NCI-H82 treated with DMSO at 0.1 percent for 48 hours (cell line): ENCODE data around the gene TEX261.

Experiments used
- DNase-seq: peaks from one replicate; lab custom pipeline; 2025; ENCODE audit not compliant: unreplicated experiment; lab: John Stamatoyannopoulos, UW

Gene TEX261

DNA sequence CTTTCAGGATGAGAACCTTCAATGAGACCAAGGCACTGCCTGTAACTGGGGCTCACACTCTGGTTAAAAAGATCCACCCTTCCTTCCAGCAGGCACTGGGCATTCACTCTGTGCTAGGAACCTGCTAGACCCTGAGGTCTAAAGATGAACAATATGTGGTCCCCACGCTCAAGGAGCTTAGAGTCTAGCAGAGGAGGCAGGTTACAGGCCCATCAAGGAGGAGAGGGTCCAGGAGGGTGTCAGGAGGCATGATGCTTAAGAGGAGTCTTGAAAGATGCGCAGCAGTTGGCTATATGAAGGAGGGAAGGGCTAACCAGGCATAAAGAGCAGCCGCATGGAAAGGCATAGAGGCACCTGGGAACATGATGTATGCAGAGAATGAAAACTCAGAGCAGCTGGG lies 11.7 kb downstream of the TEX261 start:
- DNase-seq, result no peak

DNA sequence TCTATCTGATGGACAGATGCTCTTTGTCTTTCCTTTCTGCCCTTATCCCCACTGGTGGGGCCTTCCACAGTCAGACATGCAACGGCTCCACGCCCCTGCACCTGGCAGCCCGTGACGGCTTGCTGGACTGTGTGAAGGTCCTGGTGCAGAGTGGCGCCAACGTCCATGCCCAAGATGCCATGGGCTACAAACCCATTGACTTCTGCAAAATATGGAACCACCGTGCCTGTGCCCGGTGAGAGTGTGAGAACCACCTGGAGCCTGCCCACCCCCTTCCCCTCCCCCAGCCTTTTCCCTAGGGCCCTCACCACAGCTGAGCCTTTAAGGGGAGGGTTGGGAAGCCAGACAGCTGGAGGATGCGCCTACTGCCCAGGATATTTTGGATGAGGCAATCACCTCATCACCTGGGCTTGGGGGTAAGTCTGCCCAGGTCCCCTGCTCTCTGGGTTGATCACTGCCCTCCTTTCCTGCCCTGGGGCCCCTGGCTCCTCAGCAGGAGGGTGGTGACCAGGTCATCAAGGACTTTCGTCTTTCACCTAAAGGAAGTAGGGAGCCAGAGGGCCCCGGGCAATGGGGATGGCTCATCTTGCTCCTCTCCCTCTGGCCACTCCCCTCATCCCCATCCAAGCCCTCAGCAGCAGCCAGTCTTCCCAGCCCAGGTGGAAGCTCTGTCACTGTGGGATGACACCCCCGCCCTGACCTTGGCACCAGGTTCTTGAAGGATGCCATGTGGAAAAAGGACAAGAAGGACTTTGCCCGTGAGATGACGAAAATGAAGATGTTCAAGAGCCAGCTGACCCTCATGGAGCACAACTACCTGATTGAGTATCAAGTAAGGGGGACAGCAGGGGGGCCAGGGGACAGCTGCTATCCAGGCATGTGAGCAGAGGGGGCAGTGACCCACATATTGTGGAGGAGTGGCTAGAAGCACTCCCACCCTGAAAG lies 12.5 kb downstream of the TEX261 start:
- DNase-seq, result no peak

DNA sequence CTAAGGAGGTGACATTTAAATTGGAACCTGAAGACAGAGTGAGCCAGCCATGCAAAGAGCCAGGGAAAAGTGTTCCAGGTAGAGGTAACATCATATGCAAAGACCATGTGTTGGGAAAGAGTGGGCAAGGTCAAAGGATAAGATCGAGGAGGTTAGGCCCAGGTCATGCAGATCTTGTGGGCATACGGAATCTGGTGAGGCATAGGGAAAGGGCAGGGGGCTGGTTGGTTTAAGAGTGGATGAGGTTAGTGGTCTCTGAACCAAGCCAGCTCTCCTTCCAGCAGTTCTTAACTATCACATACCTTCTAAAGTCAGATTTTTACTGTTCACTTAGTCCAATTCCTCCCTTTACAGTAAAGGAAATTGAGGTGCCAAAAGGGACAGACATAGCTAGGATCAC lies 13.3 kb downstream of the TEX261 start:
- DNase-seq, result no peak

DNA sequence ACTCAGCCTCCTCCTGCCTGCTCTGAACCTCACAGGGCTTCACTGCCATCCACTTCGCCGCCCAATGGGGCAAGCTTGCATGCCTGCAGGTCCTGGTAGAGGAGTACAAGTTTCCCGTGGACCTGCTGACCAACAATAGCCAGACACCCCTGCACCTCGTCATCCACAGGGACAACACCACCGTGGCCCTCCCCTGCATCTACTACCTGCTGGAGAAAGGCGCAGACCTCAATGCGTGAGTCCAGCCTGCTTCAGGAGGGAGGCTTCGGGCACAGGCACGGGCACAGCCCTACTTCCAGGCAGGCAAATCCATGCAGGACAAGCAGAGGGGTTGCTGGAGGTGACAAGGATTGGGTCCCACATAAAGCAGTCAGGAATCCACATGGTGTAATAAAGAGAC lies 15.0 kb downstream of the TEX261 start:
- no peak for DNase-seq

DNA sequence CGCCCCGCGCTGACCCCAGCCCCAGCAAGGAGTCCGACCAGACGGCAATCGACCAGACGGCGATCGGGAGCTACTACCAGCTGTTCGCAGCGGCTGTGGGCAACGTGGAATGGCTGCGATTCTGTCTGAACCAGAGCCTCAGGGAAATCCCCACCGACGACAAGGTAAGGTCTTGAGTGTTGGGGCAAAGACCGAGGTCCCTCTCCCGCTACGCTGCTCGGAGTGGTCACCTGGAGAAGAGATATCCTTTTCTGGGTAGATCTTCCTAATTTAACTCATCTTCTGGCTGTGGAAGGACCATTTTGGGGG lies 15.5 kb downstream of the TEX261 start:
- DNase-seq, result no peak

DNA sequence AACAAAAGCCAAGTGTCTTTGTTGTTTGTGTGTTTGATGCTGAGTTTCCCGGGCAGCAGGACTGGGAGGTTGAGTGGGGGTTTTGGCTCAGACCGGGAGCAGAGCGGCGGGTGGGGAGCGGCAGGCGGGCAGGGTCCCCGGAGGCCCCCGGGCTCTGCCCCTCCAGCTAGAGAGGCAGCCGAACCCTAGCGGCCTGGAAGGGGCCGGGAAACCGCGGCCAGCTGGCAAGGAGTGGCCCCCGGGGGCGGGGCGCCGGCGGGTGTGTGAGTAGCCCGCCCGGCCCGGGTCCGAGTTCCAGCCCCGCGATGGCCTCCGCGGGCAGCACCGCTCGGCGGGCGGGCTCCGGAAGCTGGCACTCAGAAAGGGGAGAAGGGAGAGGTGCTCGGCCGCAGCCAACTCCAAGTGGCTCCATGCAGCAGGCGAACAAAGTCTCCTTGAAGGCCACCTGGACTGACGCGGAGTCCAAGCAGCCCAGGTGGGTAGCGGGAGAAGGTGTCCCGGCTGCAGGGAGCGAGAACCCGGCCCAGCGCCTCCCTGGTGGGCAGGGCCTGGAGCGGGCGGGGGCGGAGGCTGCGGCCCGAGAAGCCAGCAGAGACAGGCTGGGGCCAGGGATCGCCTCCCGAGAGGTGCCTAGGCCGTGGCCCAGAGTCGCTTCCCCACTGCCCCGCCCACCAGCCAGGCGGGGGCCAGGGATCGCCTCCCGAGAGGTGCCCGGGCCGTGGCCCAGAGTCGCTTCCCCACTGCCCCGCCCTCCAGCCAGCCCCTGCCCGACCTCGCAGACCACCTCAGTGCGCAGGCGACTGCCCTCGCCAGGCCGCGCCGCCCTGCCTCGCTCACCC lies 16.1 kb downstream of the TEX261 start, which contains the start of gene ANKRD53:
Gene ANKRD53, plus strand, starts transcription at position 290 of the 839 bp plus-strand sequence. Its CDS starts 16 bp downstream, at position 306.
- no peak for DNase-seq

DNA sequence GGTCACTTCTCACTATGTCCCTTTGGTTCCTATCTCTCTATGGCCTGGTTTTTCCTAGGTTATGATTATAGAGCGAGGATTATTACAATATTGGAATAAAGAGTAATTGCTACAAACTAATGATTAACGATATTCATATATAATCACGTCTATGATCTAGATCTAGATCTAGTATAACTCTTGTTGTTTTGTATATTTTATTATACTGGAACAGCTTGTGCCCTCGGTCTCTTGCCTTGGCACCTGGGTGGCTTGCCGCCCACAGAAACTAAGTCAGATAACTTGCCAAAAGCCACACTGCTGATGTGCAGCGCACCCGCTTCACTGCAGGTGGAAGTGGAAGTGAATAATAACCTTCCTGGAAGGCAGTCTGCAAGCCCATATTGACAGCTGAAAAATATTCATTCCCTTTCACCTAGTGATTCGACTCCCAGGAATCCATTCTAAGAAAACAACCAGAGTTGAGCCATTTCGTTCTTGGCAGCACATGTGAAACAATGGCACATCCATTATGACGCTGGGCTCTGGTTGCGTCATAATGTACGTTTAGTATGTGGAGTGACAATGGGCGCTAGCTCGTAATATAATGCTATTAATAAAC lies 17.0 kb downstream of the TEX261 start:
- DNase-seq, result no peak

DNA sequence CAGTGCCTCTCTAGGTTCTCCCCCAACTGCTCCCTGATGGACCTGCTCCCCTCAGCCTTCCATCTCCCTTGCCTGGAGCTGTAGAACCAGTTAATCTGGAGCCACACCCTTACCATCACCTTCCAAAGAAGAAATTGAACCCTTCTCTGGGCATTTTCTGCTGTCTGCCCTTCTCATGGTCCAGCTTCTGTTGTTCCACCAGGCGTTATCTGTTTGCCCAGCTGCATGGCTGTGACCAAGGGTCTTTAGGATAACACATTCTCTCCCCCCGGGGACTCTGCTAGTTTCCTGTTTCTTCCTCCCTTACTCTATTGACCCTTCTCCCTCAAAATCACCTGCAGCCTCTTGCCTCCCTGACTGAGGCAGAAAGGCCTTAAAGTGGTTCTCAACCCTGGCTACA lies 19.4 kb downstream of the TEX261 start:
- no peak for DNase-seq

DNA sequence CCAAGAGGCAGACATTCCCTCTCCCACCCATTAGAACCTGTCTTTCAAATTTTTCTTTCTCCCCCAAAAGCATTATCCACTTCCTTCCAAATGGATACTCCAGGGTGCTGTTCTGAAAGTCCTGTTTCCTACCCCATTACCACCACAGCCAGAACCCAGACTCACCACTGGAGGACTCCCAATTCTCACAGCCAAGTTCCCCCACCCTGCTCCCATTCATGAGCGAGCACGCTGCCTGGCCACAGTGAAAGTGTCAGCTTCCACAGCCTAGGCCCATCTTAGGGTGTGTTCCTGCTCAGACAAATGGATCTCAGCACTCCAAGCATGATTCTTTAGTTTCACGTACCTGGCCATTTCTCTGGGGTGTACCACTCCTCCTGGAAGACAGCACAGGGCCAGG lies 20.1 kb downstream of the TEX261 start:
- DNase-seq, result no peak

DNA sequence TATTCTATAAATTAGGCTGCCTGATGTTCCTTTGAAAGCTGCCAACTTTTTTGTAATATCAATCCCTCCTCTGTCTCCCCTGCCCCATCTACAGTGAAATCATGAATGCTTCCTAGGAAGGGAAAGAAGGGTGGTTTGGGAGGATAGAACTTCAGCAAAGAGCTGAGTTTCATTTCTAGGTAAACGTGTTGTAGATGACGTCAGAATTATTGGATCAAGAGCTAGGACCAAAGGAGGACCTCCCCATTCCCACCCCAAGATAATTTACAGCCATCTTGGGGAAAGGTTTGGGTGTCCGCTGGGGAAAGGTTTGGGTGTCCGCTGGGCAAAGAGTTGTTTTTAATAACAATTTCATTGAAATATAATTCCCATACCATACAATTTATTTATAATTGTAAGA lies 27.5 kb downstream of the TEX261 start:
- DNase-seq, result no peak

DNA sequence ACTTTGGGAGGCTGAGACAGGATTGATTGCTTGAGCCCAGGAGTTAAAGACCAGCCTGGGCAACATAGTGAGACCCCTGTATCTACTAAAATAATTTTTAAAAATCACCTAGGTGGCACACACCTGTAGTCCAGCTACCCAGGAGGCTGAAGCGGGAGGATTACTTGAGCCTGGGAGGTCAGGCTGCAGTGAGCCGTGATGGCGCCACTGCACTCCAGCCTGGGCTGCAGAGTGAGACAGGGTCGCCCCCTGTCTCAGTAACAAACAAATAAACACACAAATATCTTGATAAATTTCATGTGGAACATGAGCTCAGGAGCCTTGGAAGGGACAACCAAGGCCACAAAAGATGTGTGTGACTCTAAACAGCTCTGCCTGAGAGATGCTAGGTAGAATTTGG lies 28.0 kb downstream of the TEX261 start:
- DNase-seq, result no peak

DNA sequence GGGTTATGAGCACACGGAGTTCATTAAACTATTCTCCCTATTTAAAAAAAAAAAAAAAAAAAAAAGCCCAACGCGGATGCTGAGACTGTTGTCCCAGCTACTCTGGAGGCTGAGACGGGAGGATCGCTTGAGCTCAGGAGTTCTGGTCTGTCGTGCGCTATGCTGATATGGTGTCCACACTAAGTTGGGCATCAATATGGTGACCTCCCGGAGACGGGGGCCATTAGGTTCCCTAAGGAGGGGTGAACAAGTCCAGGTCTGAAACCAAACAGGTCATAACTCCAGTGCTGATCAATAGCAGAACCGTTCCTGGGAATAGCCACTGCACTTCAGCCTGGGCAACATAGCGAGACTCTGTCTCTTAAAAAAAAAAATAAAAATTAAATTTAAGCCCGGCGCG lies 29.2 kb downstream of the TEX261 start:
- DNase-seq, result no peak

DNA sequence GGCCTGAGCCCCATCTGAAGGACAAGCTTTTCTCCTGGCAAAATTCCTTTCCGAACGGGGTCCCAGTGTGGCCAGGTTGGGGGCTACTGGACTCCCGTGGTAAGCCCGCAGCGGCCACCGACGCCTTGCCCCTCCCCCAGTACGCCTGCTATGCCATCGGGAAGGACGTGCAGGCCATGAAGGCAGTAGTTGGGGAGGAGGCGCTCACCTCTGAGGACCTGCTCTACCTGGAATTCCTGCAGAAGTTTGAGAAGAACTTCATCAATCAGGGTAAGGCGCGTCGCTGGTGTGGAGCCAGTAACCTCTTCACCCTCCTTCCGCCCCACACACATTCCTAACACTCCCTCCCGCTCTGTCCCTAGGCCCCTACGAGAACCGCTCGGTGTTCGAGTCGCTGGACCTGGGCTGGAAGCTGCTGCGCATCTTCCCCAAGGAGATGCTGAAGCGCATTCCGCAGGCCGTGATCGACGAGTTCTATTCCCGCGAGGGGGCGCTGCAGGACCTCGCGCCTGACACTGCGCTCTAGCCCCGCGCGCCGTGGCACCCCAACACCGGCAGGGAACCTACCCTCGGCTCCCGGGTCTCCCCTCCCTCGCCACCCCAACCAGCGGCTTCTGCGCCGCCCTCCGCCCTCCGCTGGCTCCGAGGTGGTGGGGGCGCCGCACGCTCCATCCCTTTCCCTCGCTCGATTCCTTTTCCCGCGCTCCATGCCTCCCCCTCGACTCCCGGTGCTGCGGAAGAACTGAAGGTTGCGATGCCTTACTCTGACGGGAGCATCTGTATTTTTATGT lies 29.9 kb downstream of the TEX261 start:
- no peak for DNase-seq

DNA sequence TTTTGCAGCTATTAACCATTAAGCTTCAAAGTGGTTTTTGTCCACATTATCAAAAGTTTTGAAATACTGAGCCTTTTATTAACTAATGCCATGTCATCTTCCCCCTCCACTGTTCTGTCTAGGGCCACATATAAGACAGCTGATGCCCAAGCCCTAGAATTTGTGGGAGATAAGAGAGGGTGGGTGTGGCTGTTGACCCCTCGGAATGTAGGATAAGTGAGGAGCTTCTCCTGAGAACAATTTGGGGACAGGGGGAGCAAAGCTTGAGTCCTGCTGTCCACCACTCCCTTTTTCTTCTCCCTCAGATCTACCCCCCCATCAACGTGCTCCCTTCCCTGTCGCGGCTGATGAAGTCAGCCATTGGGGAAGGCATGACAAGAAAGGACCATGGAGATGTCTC lies 30.5 kb downstream of the TEX261 start:
- no peak for DNase-seq

DNA sequence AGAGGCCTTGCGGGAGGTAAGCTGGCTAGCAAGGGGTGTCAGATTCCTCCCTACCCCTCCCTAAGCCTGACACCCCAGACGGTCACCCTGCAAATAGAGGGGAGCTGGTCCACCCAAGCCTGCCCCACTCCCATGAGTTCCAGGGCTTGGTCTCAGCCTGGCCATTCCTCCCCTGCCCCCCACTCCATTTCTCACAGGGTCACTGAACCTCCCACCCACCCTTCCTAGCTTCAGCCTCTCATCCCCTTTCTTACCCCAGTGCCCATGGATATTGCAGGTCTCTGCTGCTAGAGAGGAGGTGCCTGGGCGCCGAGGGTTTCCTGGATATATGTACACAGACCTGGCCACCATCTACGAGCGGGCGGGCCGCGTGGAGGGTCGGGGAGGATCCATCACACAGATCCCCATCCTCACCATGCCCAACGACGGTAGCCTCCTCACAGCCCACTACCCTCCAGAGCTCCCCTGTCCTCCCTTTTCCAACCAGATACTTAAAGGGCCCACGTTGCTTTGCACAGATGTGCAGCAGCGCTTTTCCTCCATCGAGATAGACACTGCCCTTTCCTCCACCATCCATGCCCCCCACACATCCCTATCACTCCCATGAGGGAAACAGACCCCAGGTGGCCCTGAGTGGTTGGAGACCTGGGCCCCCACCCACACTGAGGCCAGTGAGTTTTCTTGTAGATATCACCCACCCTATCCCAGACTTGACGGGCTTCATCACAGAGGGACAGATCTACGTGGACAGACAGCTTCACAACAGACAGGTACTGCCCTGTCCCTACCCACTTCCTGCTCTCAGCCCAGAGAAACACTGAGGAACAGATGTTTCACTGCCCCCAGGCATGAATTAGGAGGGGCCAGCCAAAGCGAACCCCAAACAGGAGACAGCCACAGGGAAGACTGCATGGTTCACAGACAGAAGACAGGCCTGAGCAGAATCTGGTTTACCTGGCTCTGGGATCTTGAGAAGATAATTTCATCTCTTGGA lies 31.5 kb downstream of the TEX261 start:
- DNase-seq, result no peak

DNA sequence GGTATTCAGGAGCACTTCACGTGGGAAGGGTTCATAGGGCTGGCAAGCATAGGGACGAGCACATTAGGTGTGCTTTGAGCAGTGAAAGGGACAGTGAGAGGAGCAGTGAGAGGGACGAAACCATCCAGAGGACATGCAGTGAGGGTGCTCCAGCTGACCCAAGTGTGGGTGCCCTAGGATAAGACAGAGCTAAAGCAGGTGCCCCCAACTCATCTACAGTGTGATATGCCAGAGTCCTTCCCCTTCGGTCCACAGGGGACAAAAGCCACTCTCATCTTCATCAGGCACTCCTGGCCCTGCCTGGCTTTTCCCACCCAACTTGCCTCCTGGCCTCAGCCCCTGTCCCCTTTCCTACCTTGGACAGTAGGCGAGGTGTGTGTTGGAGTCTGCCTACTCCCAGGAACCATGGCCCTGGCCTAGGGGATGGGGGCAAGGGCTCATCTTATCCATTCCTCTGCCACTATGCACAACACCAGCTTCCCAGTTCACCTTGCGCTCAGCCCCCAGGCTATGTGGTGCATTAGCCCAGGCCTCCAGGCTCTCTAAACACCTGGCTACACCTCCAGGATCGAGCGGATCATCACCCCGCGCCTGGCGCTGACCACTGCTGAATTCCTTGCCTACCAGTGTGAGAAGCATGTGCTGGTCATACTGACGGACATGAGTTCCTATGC lies 32.3 kb downstream of the TEX261 start:
- no peak for DNase-seq

DNA sequence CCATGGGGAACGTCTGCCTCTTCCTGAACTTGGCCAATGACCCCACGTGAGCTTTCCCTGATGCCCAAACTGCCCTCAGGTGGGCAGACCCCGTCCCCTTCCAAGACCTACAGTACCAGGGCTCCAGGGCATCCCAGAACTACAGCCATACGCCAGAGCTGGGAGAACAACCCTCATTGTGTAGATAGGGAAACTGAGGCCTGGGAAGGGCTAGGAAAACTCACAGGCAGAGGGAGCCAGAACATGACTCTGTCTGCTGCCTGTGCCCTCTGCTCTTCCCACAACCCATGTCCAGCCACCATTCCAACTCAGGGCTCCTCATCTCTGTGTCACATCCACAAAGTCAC lies 33.1 kb downstream of the TEX261 start:
- DNase-seq, result no peak

DNA sequence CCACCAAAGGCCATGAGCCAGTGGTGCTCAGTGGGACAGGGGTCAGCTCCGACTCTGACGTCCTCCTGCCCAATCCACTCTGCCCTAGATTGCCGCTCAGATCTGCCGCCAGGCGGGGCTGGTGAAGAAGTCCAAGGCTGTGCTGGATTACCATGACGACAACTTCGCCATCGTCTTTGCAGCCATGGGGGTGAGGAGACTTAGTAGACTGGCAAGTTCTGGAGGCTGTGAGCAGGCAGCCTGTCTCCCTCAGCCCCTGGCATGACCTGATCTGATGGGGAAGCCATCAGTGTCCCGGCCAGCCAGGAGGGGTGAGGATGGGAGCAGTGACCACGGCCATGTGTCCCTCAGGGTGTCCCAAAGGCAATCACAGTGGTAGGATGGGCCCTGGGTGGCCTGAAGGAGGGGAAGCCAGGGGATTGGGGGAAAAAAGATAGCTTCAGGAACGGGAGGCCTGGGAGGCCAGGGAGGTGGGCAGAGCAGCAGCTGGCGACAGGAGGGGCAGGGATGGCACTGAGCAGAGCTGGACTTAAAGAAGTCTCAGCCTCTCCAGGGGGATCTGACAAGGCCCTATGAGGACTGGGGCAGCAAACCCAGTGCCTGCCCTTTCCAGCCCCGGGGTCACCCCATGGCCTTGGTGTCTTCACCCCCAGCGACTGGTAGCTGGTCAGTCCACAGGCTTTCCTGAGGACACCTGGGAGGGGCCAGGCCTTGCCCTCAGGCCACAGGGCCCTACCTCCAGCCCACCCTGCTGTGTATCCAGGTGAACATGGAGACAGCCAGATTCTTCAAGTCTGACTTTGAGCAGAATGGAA lies 33.6 kb downstream of the TEX261 start:
- no peak for DNase-seq
